SK-N-SH treated with all-trans-retinoic acid at 6 μM for 48 hours (cell line): ENCODE results near the gene NR2C1.

Experiments
- ATAC-seq: fragments of 200-7000 bp; cut with Tn5 transposase; 3 replicates; pipeline ENCODE4 v1.9.1; 2020; ENCODE audit warnings: mild to moderate bottlenecking, moderate library complexity
- ARNTL ChIP-seq: fragments of 450-650 bp; formaldehyde crosslinking; IDR thresholded peaks from 2 replicates; pipeline ENCODE4 v1.5.0; 2020; ENCODE audit warnings: low read depth, mild to moderate bottlenecking, moderate library complexity, borderline replicate concordance
- BACH2 ChIP-seq: fragments of 250-450 bp; sonication (Bioruptor Pico); IDR thresholded peaks from 2 replicates; pipeline ENCODE4 v1.9.0; 2021; ENCODE audit warnings: mild to moderate bottlenecking, borderline replicate concordance
- CSDC2 ChIP-seq: fragments of 250-450 bp; sonication (Bioruptor Pico); IDR thresholded peaks from 2 replicates; pipeline ENCODE4 v1.5.0; 2020; ENCODE audit warnings: mild to moderate bottlenecking, moderate library complexity
- ESRRG ChIP-seq: fragments of 250-450 bp; sonication (Bioruptor Pico); IDR thresholded peaks from 2 replicates; pipeline ENCODE4 v1.6.1; 2021; ENCODE audit warnings: mild to moderate bottlenecking
- GLIS3 ChIP-seq: fragments of 250-450 bp; sonication (Bioruptor Pico); IDR thresholded peaks from 2 replicates; pipeline ENCODE4 v1.5.0; 2020; ENCODE audit warnings: mild to moderate bottlenecking, moderate library complexity
- ISL1 ChIP-seq: fragments of 250-450 bp; sonication (Bioruptor Pico); IDR thresholded peaks from 2 replicates; pipeline ENCODE4 v2.1.2; 2022; ENCODE audit warnings: mild to moderate bottlenecking, moderate library complexity
- OSR1 ChIP-seq: fragments of 250-450 bp; sonication (Bioruptor Pico); IDR thresholded peaks from 2 replicates; pipeline ENCODE4 v1.8.0; 2022; ENCODE audit warnings: moderate library complexity, mild to moderate bottlenecking, inconsistent platforms
- PPARA ChIP-seq: fragments of 250-450 bp; sonication (Bioruptor Pico); IDR thresholded peaks from 2 replicates; pipeline ENCODE4 v1.5.0; 2020; ENCODE audit warnings: mild to moderate bottlenecking, borderline replicate concordance
- RARB ChIP-seq: fragments of 250-450 bp; sonication (Bioruptor Pico); IDR thresholded peaks from 2 replicates; pipeline ENCODE4 v1.8.0; 2021; ENCODE audit warnings: mild to moderate bottlenecking, moderate library complexity
- SNAI2 ChIP-seq: fragments of 250-450 bp; sonication (Bioruptor Pico); IDR thresholded peaks from 2 replicates; pipeline ENCODE4 v1.5.0; 2020; ENCODE audit warnings: mild to moderate bottlenecking, moderate library complexity
- TOX ChIP-seq: fragments of 250-450 bp; sonication (Bioruptor Pico); IDR thresholded peaks from 2 replicates; pipeline ENCODE4 v1.8.0; 2021; ENCODE audit warnings: mild to moderate bottlenecking, moderate library complexity, borderline replicate concordance
- ZC3H10 ChIP-seq: fragments of 250-450 bp; sonication (Bioruptor Pico); IDR thresholded peaks from 2 replicates; pipeline ENCODE4 v1.5.1; 2021; ENCODE audit warnings: mild to moderate bottlenecking, moderate library complexity
- ZFP3 ChIP-seq: fragments of 250-450 bp; sonication (Bioruptor Pico); IDR thresholded peaks from 2 replicates; pipeline ENCODE4 v1.5.0; 2020; ENCODE audit warnings: mild to moderate bottlenecking, moderate library complexity
- ZFP30 ChIP-seq: fragments of 450-650 bp; formaldehyde crosslinking; IDR thresholded peaks from 2 replicates; pipeline ENCODE4 v1.5.0; 2022; ENCODE audit warnings: mild to moderate bottlenecking, moderate library complexity
- ZNF70 ChIP-seq: fragments of 450-650 bp; formaldehyde crosslinking; IDR thresholded peaks from 2 replicates; pipeline ENCODE4 v1.5.0; 2020; ENCODE audit warnings: mild to moderate bottlenecking, moderate library complexity
- ZNF8 ChIP-seq: fragments of 450-650 bp; formaldehyde crosslinking; IDR thresholded peaks from 2 replicates; pipeline ENCODE4 v1.5.0; 2020; ENCODE audit warnings: mild to moderate bottlenecking, moderate library complexity
- TF ChIP-seq, protein P1 (sequence below): fragments of 250-450 bp; sonication (Bioruptor Pico); IDR thresholded peaks from 2 replicates; pipeline ENCODE4 v1.5.0; 2020; ENCODE audit warnings: mild to moderate bottlenecking, moderate library complexity
- TF ChIP-seq, protein P2 (sequence below): fragments of 250-450 bp; sonication (Bioruptor Pico); IDR thresholded peaks from 2 replicates; pipeline ENCODE4 v1.5.1; 2021; ENCODE audit warnings: mild to moderate bottlenecking, moderate library complexity
- TF ChIP-seq, protein P3 (sequence below): fragments of 250-450 bp; sonication (Bioruptor Pico); IDR thresholded peaks from 2 replicates; pipeline ENCODE4 v1.8.0; 2021; ENCODE audit warnings: low read depth, mild to moderate bottlenecking, moderate library complexity, borderline replicate concordance
- TF ChIP-seq, protein P4 (sequence below): fragments of 250-450 bp; sonication (Bioruptor Pico); IDR thresholded peaks from 2 replicates; pipeline ENCODE4 v1.8.0; 2020; ENCODE audit warnings: mild to moderate bottlenecking, moderate library complexity, borderline replicate concordance
- TF ChIP-seq, protein P5 (sequence below): fragments of 250-450 bp; sonication (Bioruptor Pico); IDR thresholded peaks from 2 replicates; pipeline ENCODE4 v1.5.1; 2020; ENCODE audit warnings: low read depth, mild to moderate bottlenecking, moderate library complexity

Gene NR2C1

DNA sequence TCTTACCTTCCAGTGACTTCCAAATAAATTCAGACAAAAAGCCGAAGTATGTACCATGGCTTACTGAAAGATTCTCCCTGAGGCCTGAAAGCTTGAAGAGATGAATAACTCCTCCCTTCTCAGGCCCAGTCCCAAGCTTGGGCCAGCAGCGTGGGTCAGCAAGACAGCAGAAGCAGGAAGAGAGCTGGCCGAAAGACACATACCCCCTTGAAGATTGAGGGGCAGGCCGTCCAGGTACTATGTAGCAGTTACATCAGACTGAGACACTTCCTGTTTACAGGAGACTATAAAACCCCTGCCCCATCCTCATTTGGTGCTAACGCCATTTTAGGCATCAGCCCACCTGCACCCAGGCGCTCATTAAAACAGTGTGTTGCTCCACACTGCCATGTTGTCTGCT lies 84.9 kb downstream of the NR2C1 start:
- ATAC-seq: no peak
- no peak for TF ChIP-seq TOX (CRISPR knock-in tag)
- TF ChIP-seq BACH2 (CRISPR knock-in tag): no peak
- TF ChIP-seq SNAI2: no peak
- no peak for TF ChIP-seq GLIS3 (CRISPR knock-in tag)

DNA sequence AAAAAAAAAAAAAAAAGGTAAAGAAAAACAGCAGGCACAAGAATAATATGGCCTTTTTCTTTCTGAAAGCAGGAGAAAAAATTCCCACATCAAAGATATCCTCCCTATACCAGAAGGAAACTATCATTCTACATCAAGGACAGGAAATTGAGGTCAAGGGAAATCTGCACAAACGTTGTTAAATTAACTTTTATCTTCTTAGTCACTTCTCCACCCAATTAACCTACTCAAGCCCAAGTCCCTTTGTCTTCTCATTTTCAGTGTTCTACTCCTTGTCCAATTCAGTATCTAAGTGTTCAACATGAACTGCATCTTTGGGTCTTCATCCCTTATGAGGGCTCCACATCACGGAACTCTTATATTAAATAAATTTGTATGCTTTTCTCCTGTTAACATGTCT lies 85.6 kb downstream of the NR2C1 start:
- ATAC-seq: no peak
- TF ChIP-seq ESRRG (CRISPR knock-in tag) (no peak), ISL1 (CRISPR knock-in tag) (no peak), ZNF8 (CRISPR knock-in tag) (no peak), ZNF70 (CRISPR knock-in tag) (no peak), OSR1 (CRISPR knock-in tag) (no peak), GLIS3 (CRISPR knock-in tag) (no peak), BACH2 (CRISPR knock-in tag) (no peak), ZC3H10 (no peak), PPARA (CRISPR knock-in tag) (no peak), ZFP30 (CRISPR knock-in tag) (no peak), TOX (CRISPR knock-in tag) (no peak), SNAI2 (no peak), RARB (CRISPR knock-in tag) (no peak), CSDC2 (CRISPR knock-in tag) (no peak), ARNTL (CRISPR knock-in tag) (no peak)
- TF ChIP-seq, protein P1, sequence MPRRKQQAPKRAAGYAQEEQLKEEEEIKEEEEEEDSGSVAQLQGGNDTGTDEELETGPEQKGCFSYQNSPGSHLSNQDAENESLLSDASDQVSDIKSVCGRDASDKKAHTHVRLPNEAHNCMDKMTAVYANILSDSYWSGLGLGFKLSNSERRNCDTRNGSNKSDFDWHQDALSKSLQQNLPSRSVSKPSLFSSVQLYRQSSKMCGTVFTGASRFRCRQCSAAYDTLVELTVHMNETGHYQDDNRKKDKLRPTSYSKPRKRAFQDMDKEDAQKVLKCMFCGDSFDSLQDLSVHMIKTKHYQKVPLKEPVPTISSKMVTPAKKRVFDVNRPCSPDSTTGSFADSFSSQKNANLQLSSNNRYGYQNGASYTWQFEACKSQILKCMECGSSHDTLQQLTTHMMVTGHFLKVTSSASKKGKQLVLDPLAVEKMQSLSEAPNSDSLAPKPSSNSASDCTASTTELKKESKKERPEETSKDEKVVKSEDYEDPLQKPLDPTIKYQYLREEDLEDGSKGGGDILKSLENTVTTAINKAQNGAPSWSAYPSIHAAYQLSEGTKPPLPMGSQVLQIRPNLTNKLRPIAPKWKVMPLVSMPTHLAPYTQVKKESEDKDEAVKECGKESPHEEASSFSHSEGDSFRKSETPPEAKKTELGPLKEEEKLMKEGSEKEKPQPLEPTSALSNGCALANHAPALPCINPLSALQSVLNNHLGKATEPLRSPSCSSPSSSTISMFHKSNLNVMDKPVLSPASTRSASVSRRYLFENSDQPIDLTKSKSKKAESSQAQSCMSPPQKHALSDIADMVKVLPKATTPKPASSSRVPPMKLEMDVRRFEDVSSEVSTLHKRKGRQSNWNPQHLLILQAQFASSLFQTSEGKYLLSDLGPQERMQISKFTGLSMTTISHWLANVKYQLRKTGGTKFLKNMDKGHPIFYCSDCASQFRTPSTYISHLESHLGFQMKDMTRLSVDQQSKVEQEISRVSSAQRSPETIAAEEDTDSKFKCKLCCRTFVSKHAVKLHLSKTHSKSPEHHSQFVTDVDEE: no peak
- TF ChIP-seq, protein P2, sequence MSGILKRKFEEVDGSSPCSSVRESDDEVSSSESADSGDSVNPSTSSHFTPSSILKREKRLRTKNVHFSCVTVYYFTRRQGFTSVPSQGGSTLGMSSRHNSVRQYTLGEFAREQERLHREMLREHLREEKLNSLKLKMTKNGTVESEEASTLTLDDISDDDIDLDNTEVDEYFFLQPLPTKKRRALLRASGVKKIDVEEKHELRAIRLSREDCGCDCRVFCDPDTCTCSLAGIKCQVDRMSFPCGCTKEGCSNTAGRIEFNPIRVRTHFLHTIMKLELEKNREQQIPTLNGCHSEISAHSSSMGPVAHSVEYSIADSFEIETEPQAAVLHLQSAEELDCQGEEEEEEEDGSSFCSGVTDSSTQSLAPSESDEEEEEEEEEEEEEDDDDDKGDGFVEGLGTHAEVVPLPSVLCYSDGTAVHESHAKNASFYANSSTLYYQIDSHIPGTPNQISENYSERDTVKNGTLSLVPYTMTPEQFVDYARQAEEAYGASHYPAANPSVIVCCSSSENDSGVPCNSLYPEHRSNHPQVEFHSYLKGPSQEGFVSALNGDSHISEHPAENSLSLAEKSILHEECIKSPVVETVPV (CRISPR knock-in tag): no peak
- TF ChIP-seq, protein P3, sequence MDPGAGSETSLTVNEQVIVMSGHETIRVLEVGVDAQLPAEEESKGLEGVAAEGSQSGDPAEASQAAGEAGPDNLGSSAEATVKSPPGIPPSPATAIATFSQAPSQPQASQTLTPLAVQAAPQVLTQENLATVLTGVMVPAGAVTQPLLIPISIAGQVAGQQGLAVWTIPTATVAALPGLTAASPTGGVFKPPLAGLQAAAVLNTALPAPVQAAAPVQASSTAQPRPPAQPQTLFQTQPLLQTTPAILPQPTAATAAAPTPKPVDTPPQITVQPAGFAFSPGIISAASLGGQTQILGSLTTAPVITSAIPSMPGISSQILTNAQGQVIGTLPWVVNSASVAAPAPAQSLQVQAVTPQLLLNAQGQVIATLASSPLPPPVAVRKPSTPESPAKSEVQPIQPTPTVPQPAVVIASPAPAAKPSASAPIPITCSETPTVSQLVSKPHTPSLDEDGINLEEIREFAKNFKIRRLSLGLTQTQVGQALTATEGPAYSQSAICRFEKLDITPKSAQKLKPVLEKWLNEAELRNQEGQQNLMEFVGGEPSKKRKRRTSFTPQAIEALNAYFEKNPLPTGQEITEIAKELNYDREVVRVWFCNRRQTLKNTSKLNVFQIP: no peak
- TF ChIP-seq, protein P4, sequence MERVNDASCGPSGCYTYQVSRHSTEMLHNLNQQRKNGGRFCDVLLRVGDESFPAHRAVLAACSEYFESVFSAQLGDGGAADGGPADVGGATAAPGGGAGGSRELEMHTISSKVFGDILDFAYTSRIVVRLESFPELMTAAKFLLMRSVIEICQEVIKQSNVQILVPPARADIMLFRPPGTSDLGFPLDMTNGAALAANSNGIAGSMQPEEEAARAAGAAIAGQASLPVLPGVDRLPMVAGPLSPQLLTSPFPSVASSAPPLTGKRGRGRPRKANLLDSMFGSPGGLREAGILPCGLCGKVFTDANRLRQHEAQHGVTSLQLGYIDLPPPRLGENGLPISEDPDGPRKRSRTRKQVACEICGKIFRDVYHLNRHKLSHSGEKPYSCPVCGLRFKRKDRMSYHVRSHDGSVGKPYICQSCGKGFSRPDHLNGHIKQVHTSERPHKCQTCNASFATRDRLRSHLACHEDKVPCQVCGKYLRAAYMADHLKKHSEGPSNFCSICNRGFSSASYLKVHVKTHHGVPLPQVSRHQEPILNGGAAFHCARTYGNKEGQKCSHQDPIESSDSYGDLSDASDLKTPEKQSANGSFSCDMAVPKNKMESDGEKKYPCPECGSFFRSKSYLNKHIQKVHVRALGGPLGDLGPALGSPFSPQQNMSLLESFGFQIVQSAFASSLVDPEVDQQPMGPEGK (CRISPR knock-in tag): no peak
- TF ChIP-seq, protein P5, sequence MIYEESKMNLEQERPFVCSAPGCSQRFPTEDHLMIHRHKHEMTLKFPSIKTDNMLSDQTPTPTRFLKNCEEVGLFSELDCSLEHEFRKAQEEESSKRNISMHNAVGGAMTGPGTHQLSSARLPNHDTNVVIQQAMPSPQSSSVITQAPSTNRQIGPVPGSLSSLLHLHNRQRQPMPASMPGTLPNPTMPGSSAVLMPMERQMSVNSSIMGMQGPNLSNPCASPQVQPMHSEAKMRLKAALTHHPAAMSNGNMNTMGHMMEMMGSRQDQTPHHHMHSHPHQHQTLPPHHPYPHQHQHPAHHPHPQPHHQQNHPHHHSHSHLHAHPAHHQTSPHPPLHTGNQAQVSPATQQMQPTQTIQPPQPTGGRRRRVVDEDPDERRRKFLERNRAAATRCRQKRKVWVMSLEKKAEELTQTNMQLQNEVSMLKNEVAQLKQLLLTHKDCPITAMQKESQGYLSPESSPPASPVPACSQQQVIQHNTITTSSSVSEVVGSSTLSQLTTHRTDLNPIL: no peak

DNA sequence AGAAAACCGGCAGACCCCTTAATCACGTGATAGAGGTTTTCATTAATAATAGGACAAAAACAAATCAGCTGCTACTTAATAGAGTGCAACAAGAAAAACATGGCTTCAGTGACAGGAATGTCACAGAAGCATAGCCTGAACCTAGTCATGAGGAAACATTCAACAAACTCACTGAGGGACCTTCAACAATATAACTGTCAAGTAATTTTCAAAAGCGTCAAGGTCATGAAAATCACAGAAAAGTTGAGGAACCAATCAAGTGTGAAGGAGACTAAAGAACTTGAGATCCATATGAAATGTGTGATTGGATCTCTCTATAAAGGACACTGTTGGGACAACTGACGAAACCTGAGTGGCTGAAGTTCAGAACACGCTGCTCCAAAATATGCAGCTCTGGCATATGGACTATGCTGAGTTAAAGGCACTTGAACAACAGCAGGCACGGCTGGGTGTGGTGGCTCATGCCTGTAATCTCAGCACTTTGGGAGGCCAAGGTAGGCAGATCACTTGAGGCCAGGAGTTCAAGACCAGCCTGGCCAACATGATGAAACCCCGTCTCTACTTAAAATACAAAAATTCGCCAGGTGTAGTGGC lies 86.2 kb downstream of the NR2C1 start:
- ATAC-seq: no peak
- TF ChIP-seq, protein P3: no peak
- TF ChIP-seq ESRRG (CRISPR knock-in tag) (no peak), SNAI2 (no peak), BACH2 (CRISPR knock-in tag) (no peak), ARNTL (CRISPR knock-in tag) (no peak), ISL1 (CRISPR knock-in tag) (no peak), ZNF8 (CRISPR knock-in tag) (no peak), ZFP3 (CRISPR knock-in tag) (no peak), RARB (CRISPR knock-in tag) (no peak)
- TF ChIP-seq, protein P1: no peak
- TF ChIP-seq, protein P5: no peak
